HG03457 (cell line): ENCODE results near the gene HOXA3.

Source experiments
- ATAC-seq: cut with Tn5 transposase; IDR thresholded peaks from one replicate; pipeline ENCODE4 v1.9.1; 2021; ENCODE audit warnings: moderate number of reproducible peaks; ENCODE audit not compliant: unreplicated experiment

HOXA3 gene

DNA sequence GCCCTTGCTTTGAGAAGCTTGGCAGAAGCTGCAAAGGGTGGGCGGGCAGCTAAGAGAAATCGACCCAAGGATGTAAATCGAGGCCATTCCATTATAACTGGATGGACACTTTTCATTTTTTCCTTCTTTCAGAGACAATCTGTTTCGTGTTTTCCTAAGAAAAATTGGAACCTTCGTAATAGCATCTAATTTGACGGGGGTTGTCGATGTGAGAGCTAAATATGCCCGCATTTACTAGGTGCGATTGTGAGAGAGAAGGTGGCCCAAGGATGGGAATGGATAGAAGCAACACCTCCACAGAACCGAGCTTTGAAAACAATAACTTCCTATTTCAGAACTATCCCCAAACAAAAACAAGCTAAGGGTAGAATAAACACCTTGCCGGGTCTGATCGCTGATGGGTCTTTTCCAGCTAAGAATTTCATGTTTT is 21.0 kb downstream of the HOXA3 start:
- no peak for ATAC-seq

DNA sequence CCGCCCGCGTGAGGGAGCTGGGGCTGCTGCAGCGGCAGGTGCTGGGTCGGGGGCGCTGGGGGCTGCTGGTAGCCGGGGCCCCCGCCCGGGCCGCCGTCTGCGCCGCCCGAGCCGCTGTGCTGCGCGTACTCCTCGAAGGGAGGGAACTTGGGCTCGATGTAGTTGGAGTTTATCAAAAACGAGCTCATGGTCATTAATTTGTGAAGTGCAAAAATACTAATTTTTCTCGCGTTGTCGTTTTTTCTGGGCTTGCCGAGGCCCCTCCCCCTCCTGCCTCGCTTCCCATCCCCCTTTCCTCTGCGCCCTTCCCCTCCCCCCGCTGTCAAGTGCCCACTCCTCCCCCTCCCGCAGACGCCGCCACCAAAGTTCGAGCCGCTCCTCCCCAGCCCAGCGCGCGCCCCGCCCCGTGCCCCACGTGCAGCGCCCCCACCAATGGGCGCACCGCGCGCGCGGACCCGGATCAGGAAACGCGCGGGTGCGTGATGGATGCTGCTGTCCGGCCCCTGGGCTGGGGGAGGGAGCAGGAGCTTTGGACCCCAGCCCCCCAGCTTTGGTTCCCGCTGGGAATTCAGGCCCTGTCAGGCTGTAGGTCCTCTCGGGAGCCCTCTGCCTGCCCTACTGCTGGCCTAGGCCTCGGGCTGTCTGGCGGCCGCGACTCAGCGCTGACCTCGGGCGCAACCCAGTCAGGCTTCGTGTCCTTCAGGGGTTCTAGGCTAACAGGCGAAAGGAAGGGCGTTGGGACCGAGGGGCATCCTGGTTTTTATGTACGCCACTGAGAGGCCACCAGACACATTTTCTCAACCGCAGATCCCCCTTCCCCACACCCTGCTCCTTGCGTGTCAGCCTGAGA is 21.6 kb downstream of the HOXA3 start, which contains the start of gene HOXA4:
Gene HOXA4 (minus strand): TSS at position 218 of the 850 bp plus-strand sequence. CDS start 24 bp downstream, at position 194.
- ATAC-seq = no peak

DNA sequence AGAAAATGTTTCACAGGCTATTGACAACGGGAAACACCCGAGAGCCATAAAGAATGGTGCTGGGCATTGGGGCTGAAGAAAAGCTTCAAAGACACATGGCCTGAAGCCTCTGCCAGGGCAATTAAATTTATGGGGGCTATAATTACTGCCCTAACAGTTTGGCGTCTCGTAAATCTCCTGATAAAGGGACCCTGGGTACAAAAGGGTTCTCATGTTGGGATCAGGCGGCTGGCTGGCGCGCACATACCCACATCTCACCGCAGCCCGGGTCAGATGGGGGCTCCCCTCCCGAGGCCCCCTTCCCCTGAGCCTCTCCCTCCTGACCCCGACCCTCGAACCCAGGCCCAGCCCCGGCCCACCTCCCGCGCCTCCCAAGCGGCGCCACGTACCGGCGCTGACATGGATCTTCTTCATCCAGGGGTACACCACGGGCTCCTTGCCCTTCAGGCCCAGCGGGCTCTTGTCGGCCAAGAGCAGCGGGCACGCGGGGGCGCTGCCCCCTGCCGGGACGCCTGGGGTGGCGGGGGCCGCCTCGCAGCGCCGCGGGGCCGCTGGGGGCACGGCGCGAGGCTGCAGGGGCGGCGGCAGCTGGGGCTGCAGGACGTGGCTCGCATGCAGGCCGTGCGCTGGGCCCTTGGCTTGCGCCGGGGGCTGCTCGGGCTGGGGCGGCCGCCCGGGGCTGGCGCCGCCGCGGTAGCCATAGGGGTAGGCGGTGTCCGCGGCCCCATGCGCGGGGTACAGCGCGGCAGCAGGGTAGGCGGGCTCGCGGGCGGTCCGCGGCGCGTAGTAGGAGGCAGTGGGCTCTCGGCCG is 22.4 kb downstream of the HOXA3 start:
- no peak for ATAC-seq

DNA sequence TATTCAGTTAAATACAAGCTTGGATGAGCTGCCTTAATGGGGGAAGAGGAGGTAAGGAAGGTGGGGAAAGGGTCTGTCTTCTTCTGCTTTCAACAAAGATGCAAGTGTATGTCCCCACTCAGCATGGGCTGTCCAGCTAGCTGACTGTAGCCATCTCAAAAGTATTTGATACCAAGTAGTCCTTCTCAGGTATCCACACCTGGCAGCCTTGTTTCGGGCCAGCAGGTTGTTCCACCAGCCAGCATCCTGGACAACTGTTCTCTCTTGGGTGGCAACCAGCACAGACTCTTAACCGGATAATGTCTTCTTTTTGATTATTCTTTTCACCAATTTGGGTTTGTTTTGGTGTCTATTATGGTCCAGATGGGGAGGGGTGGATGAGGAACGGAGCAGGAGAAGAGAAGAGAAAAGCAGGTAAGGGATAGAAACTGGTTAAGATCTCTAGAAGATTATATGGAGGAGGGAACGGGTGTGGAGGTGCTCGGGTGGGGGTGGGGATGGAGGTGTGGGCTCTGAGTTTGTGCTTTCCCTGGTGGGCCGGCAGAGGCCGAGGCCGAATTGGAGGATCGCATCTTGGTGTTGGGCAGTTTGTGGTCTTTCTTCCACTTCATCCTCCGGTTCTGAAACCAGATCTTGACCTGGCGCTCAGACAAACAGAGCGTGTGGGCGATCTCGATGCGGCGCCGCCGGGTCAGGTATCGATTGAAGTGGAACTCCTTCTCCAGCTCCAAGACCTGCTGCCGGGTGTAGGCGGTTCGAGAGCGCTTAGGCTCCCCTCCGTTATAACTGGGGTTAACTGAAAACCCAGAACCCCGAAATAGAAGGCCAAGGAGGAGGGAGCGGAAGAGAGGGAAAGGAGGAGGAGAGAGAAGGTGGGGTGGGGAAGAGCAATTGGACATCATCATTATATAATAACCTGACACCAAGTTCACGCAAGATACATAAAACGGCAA is 23.3 kb downstream of the HOXA3 start:
- no peak for ATAC-seq

DNA sequence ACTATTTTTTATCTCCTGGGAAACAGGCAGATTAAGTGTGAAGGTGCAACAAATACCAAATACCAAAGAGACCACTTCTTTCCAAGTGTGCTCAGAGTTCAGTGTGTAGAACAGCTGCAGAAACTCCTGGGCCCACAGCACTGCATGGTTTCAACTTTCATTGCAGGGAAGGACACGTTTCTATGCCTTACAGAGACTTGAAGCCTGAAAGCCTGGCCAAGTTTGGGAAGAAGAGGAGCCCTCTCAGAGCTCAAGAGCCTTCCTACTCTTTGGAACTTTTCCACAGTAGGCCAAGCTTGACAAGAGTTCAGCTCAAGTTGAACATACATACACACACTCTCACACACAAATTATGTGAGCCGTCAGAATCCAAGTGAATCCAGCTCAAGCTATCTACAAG is 24.3 kb downstream of the HOXA3 start:
- ATAC-seq = no peak

DNA sequence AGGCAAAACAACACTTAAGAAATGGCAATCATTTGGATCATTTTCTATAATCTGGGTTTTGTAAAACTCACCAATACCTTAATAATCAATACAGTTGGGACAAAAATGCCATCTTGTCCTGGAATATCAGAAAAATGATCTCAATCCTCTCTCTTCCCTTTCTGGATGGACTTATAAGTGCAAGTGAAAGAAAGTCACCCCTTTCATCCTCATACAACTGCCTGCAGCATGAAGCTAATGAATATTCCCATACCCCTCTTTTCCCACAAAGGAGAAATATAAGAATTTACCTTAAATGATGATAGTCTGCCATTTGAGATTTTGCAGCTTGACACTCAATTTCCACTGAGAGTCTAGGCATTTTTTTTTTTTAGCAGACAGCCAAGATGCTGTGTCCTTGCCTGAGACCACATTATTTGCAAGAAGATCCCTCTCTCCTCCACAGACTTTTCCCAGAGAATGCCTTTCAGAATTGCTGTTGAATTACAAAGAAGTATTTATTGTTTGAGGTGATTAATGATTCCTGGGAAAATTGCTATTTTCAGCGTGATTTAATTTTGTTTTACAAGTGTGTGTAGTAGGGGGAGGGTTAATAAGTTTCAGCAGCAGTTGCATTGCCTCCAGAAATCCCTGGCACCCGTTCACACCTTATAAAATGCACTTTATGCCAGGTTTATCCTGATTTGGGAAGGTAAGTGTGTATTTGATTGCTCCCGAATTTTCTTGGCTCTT is 25.6 kb downstream of the HOXA3 start:
- no peak for ATAC-seq

DNA sequence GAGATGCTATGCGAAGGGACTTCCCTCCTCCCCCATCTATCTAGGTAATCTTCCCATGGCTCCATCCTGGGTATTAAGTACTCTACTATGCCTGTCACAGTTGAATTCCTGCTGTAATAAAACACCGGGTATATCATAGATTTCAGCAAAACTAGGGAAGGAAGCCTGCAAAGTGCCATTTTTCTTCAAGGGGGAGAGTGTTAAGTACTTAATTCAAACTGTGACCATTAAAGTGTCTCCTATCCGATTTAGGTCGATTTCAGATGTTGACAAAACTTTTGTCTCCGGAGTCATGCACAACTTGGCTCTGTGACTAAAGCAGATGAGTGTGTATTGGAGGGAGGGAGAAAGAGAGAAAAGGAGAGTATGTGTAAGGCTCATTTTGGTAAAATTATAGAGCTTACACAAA is 26.4 kb downstream of the HOXA3 start:
- ATAC-seq = no peak

DNA sequence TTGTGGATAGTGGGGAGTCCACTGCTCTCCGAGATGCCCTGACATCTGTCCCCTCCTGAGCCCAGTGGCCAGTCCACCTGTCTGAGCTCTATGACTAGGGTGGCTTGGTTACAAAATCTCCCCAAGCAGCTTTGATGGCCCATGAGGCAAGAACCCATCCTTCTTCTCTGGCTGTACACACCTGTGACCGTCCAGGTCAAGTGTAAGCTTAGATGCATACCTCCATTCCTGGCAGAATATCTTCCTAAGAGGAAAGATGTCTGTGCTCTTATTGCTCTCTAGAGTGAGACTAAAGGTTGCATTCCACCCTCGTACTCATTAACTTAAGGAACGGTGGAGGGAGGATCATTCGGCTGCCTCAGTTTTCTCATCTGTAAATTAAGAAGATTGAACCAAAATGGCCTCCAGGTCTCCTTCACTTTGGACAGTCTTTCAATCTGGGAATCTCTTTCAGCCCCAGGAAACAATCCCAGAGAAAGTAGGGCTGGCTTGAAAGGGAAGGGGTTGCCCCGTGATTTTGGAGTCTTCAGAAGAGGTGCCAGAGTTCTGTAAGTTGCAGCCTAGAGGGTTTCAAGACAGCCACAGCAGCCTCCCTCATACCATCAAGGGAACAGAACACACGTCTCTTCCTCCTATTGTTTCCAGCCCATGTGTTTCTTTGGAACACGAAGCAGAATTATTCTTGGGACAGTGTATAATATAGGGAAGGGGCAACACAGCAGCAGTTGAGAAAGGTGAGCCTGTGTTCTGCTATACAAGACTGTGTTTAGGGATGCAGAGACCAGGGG is 27.3 kb downstream of the HOXA3 start:
- no peak for ATAC-seq

DNA sequence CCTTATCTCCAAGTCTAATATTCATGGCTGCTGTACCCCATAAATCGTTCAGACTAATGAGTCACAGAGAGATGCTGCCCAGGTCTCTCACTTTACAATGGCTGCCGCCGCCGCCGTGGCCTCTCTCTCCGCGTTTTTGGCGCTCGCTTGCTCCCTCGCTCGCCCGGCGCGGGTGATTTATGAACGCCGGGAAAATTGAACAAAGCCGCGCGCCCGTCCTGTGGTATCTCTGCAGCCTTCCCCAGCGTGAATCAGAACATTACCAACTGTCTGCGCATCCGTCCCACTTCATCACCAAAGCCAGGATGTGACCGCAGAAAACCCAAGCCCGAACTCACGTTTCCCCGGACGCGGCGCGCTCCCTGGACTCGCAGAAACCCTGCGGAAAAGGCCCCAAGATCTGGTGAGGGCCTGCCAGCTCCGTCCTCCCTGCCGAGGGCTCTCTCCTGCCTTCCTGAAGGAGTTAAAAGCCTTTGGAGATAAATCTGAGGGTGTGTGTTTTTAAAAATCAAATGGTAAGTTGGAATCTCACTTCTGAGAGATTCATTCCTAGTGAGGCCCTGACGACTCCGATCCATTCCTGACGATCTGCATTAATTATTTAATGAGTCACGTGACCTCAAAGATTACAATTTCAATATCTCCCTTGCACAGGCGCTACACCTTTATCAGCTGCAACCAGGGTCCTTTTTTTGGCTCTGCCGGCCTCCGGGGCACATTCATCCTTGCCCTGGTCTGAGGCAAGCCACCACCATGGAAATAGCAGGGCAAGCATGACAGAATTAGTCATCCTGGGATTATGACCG is 28.1 kb downstream of the HOXA3 start:
- ATAC-seq = no peak

DNA sequence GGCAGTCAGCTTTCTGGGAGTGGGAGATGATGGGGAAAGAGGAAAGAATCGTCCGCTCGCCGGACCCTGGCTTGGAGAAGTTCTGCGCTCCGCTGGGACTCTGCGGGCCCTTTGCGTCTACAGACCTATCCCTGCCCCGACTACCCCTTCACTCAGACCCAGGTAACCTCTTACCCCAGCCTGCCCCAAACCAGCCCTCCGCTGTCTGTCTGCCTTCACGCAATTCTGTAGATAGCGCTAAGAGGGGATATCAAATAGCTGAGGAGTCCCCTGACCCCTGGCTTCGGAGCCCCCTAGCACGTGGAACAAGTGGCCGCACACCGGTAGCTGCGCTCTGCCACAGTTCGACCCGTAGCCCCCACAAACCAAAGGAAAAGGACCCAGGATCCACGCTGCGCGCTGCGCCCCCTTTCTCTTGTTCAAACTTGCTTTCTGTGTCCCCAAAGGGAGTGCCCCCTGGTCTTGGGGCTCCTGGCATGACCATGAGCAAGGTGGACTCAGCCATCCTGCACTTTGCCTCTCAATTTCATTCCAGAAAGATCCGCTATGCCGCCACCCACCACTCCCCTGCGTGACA is 28.8 kb downstream of the HOXA3 start:
- ATAC-seq = no peak

DNA sequence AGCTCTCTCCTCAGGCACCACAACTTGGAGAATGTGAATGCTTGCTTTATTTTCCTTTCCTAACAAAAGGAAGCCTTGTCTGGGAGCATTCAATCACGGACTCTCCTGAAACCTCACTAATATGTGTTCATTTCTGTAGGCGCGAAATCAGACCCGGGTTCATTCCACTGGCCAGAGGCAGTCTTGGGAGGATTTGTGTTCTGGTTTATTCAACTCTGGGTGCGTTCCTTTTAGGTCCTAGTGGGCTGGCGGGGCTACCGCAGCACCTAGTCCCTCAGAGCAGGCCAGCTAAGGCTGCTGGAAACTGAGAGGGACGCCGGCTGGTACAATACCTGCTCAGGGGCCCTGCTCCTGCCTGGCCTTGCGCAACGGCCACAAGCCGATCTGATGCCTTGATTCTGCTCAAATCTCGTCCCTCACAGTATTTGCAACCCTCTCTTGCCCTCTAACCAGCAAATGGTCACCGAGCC is 29.3 kb downstream of the HOXA3 start:
- no peak for ATAC-seq

DNA sequence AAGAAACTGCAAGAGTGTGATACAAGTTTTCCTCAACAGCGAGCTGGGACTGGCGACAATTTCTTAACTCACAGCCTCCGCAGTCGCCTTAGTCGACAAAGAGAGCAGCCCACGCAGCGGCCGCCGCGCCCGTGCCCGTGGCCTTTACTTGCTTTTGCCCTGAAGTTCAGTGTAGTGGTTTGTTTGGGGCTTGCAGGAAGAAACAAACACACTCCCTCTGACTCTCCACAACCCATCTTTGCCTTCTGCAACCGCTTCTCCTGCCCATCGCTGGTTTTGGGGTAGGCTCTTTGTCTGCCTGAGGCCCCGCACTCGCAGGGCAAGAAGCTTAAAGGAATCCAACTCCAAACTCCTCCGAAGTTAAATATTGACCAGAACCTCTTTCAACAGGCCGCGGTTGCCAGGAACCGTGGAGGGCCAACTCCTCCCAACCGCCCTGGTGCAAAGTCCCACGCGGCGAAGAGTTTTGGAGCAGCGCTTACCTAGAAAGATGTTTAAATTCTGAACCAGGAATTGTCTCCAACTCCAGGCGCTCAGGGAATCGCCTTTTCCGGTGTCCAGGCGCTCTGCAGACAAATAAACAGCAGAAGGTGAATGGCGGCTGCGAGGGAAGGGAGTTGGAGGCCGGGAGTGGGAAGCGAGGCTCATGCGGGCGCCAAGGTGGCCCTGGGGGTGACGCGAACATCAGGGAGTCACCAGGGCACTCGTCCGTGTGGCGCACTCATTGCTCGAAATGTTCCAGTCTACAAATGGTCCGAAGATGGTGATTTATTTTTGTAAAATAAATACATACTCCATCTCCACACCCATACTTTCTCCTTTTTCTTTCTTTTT is 30.1 kb downstream of the HOXA3 start:
- no peak for ATAC-seq

DNA sequence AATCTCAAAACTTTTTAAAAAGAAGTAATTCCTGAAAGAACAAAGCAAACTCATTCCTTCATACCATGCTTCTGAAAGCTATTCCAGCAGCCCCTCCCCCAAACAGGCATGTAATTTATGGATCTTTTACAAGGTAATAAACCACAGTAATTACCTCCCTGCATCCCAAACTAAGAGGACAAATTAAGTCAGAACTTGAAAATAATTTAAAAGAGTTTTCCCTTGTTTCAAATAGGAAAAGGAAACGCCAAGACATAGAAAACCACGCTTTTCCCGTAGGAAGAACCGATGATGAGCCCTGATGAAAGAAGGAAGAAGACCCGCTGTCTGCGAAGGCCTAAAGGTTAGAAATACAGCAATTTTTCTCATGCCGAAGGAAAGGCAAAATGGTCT is 30.7 kb downstream of the HOXA3 start:
- no peak for ATAC-seq

DNA sequence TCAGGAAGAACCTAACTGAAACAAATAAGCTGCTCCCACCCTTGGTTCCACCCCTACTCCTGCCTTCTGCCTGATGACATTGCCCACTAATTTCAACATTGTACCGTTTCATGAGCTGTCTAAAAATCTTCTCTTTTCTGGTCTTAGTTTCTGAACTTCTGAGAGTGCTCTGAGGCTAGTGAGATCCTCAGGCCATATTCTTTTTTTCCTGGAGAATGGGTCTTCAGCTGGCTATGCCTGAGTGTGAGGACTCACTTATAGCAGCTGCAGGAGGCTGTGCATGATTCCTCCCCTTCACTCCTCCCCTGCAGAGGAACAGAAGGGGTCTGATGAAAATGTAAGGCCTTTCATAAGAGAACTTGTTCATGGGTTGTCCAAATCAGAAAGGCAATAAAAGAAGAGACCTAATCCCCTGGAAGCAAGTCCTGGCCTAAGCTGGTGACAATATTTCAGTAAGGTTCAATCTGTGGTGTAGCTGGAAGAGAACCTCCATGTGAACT is 32.9 kb downstream of the HOXA3 start:
- no peak for ATAC-seq

DNA sequence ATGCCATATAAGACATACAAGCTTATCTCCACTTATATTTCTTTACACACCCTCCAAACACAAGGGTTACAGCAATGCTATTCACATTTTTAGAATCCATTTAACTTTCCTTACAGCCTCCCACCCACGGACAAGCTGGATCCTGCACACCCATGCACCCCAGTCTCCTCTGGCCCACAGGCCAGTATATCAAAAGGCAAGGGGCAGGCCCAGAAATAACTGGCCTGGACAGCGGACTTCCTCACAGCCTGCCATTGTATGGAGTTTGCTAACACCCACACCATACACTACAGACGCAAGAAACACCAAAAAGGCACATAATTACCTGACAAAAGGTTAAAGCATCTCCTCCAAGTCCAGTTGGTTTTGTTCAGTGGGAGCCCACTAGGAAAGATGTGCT is 33.8 kb downstream of the HOXA3 start:
- no peak for ATAC-seq

DNA sequence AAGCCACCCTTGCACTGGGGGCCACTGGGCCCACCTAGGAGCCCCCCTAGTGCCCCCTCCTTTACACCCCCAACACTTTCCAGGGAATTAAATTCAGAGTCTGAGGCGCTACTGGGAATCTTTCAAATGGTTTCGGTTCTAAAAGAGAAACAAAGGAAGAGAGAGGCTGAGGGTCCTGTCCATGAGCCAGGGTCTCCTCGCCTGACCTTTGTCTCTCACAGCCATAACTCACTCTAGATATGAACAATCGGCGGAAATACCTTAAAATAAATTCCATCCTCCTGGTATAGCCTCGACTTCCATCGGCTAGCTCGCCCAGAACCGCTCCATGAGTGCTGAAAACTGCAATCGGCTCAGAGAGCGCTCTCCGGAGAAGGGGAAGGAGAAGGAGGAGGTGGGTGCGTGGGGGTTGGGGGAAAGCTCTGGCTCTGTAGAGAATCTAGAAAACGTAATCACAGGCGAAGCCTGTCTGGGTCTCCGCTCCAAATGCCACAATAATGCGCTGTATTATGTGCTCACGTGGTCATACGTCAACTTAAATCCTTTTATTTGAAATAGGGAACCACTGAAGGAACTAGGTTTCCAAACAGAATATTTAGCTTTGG is 34.4 kb downstream of the HOXA3 start:
- no peak for ATAC-seq
